ENCODE data around the gene RNFT1.
"Not testable (repeated sequence)": the region's sequence is repeated elsewhere in the genome, so short reads cannot be mapped to it uniquely, and the experiment has no call there.

Gene RNFT1

GRCh38 chr17:59964482-59965328 lies at the start of gene RNFT1:
Gene RNFT1, minus strand, starts transcription at chr17:59964740. Its CDS starts 77 bp downstream, at chr17:59964663.
- Histone ChIP-seq H3K27me3 (ENCODE audit: control insufficient read depth in 1 of 2, insufficient read depth in 2 of 2, low read length in 2 of 2) (no peaks in the 10 kb centered on the region), H3K4me3 (ENCODE audit: low read depth in 1 of 2, low read length in 2 of 2) (peak within 1 kb of the TSS; percentile 79 to 98), H3K36me3 (ENCODE audit: insufficient read depth, low read length) (no peaks in the 10 kb centered on the region), H3K27ac (ENCODE audit: low read depth, low read length) (peak within 1 kb of the TSS; percentile 96), H3K4me1 (ENCODE audit: insufficient read depth, low read length) (peaks cover 11% of the 10 kb centered on the region), H3K9me3 (ENCODE audit: low read length) (no peaks in the 10 kb centered on the region), H3K9ac (ENCODE audit: low read length) (peak within 1 kb of the TSS; percentile 97)

- H3K9me3 ChIP-seq (ENCODE audit: low read length); H3K27me3 ChIP-seq (ENCODE audit: control insufficient read depth in 1 of 2, insufficient read depth in 2 of 2, low read length in 2 of 2); H3K27ac ChIP-seq (ENCODE audit: low read depth, low read length); H3K9ac ChIP-seq (ENCODE audit: low read length); H3K4me3 ChIP-seq (ENCODE audit: low read depth in 1 of 2, low read length in 2 of 2); H3K4me1 ChIP-seq (ENCODE audit: insufficient read depth, low read length); H3K36me3 ChIP-seq (ENCODE audit: insufficient read depth, low read length): not testable (repeated sequence)
These were observed 44.8 kb upstream of the RNFT1 start for GRCh38 chr17:60009326-60009725.

DNA sequence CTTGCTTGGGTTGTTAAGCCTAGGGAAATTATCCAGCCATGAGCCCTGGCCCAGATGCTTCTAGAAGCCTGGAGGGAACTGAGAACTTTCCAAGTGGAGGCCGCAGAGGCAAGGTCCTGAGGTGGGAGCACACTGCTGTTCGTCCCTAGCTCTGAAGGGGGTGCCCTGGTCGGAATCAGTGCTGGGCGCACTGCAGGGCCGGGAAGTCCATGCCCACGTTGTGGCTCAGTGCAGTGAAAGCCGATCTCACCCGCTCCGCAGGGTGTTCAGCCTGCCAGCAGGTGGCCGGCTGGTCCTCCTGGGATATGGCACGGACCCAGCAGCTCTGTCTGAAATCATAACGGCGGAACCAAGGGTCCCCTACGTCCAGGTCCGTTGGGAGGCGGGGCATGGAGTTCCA lies 43.8 kb upstream of the RNFT1 start:
- H3K9ac ChIP-seq (ENCODE audit: low read length); H3K36me3 ChIP-seq (ENCODE audit: insufficient read depth, low read length); H3K4me1 ChIP-seq (ENCODE audit: insufficient read depth, low read length); H3K27ac ChIP-seq (ENCODE audit: low read depth, low read length); H3K9me3 ChIP-seq (ENCODE audit: low read length); H3K4me3 ChIP-seq (ENCODE audit: low read depth in 1 of 2, low read length in 2 of 2); H3K27me3 ChIP-seq (ENCODE audit: control insufficient read depth in 1 of 2, insufficient read depth in 2 of 2, low read length in 2 of 2): not testable (repeated sequence)

DNA sequence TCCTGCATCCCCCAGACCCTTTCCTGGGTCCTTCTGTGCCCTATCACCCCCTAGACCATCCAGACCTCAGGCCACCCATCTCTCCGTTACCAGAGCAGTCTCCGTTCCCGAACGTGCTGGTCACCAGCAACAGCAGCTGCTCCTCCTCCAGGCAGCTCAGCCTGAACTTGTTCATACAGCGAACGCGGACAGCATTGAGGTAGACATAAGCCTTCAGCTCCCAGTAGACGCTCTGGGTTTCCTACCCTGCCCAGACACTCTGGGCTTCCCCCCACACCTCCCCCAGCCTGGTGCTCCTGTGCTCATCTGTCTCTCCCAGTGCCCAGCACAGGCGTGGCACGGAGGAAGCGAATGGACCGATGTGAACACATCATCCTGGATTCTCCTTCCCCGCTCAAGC lies 41.6 kb upstream of the RNFT1 start:
- Histone ChIP-seq H3K4me1 (ENCODE audit: insufficient read depth, low read length) (no peaks in the 10 kb centered on the region), H3K9me3 (ENCODE audit: low read length) (no peaks in the 10 kb centered on the region)

DNA sequence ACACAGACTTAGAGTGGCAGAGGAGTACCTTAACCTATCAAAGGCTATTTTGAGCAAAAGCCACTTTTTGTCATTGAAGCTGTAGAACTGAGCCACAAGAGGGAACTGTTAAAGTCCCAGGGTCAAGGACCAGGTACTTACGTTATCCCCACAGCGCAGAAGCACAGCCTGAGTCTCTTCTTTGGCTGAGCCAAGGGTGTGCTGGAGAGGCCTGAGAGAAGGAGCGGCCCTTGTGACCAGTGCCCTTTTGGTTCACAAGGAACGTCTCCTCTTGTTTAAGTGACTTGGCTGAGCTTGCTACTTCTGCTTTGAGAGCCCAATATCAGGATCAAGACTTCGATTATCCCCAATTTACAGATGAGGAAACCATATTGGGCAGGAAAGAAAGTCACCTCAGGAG lies 40.0 kb upstream of the RNFT1 start:
- H3K4me3 ChIP-seq (ENCODE audit: low read depth in 1 of 2, low read length in 2 of 2); H3K27me3 ChIP-seq (ENCODE audit: control insufficient read depth in 1 of 2, insufficient read depth in 2 of 2, low read length in 2 of 2); H3K4me1 ChIP-seq (ENCODE audit: insufficient read depth, low read length); H3K36me3 ChIP-seq (ENCODE audit: insufficient read depth, low read length); H3K9ac ChIP-seq (ENCODE audit: low read length); H3K9me3 ChIP-seq (ENCODE audit: low read length); H3K27ac ChIP-seq (ENCODE audit: low read depth, low read length): not testable (repeated sequence)

More for the DNA sequence above, 41.6 kb upstream of the RNFT1 start:
- no peak overlapping the region for H3K4me3 ChIP-seq (ENCODE audit: low read depth in 1 of 2, low read length in 2 of 2)
- no peaks in the 10 kb centered on the region for H3K27me3 ChIP-seq (ENCODE audit: control insufficient read depth in 1 of 2, insufficient read depth in 2 of 2, low read length in 2 of 2)
- no peak overlapping the region for H3K9ac ChIP-seq (ENCODE audit: low read length)
- no peak overlapping the region for H3K27ac ChIP-seq (ENCODE audit: low read depth, low read length)
- no peaks in the 10 kb centered on the region for H3K36me3 ChIP-seq (ENCODE audit: insufficient read depth, low read length)

GRCh38 chr17:60002405-60002804 lies 37.9 kb upstream of the RNFT1 start:
- not testable (repeated sequence) for H3K9me3 ChIP-seq (ENCODE audit: low read length); H3K4me3 ChIP-seq (ENCODE audit: low read depth in 1 of 2, low read length in 2 of 2); H3K27ac ChIP-seq (ENCODE audit: low read depth, low read length); H3K27me3 ChIP-seq (ENCODE audit: control insufficient read depth in 1 of 2, insufficient read depth in 2 of 2, low read length in 2 of 2); H3K4me1 ChIP-seq (ENCODE audit: insufficient read depth, low read length); H3K9ac ChIP-seq (ENCODE audit: low read length); H3K36me3 ChIP-seq (ENCODE audit: insufficient read depth, low read length)

DNA sequence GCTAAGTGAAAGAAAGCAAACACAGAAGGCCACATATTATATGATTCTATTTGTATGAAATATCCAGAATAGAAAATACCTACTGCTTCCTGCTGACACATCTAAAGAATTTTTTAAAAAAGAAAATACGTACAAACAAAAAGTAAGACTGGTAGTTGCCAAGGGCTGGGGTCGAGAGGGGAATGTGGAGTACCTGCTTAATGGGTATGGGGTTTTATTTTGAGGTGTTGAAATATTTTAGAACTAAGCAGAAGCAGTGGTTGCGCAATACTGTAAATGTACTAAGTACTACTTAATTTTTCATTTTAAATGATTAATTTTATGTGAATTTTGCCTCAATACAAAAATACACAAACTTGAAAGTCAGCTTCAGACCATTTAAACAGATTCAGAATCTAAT lies 32.1 kb upstream of the RNFT1 start:
- H3K36me3 ChIP-seq (ENCODE audit: insufficient read depth, low read length); H3K27me3 ChIP-seq (ENCODE audit: control insufficient read depth in 1 of 2, insufficient read depth in 2 of 2, low read length in 2 of 2); H3K27ac ChIP-seq (ENCODE audit: low read depth, low read length); H3K9me3 ChIP-seq (ENCODE audit: low read length); H3K4me1 ChIP-seq (ENCODE audit: insufficient read depth, low read length); H3K4me3 ChIP-seq (ENCODE audit: low read depth in 1 of 2, low read length in 2 of 2); H3K9ac ChIP-seq (ENCODE audit: low read length): not testable (repeated sequence)

DNA sequence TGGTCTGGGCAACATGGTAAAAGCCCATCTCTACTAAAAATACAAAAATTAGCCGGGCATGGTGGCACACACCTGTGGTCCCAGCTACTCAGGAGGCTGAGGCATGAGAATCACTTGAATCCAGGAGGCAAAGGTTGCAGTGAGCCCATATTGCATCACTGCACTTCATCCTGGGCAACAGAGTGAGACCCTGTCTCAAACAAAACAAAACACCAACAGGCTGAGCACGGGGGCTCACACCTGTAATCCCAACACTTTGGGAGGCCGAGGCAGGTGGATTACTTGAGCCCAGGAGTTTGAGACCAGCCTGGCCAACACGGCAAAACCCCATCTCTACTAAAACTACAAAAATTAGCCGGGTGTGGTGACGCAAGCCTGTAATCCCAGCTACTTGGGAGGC lies 10.6 kb upstream of the RNFT1 start:
- not testable (repeated sequence) for H3K9ac ChIP-seq (ENCODE audit: low read length)

GRCh38 chr17:59973483-59973882 lies 8.9 kb upstream of the RNFT1 start:
- H3K36me3 ChIP-seq (ENCODE audit: insufficient read depth, low read length); H3K4me3 ChIP-seq (ENCODE audit: low read depth in 1 of 2, low read length in 2 of 2); H3K9me3 ChIP-seq (ENCODE audit: low read length); H3K4me1 ChIP-seq (ENCODE audit: insufficient read depth, low read length); H3K9ac ChIP-seq (ENCODE audit: low read length); H3K27me3 ChIP-seq (ENCODE audit: control insufficient read depth in 1 of 2, insufficient read depth in 2 of 2, low read length in 2 of 2); H3K27ac ChIP-seq (ENCODE audit: low read depth, low read length): not testable (repeated sequence)

More for the DNA sequence above, 10.6 kb upstream of the RNFT1 start:
- H3K9me3 ChIP-seq (ENCODE audit: low read length); H3K27ac ChIP-seq (ENCODE audit: low read depth, low read length); H3K36me3 ChIP-seq (ENCODE audit: insufficient read depth, low read length); H3K4me1 ChIP-seq (ENCODE audit: insufficient read depth, low read length); H3K4me3 ChIP-seq (ENCODE audit: low read depth in 1 of 2, low read length in 2 of 2); H3K27me3 ChIP-seq (ENCODE audit: control insufficient read depth in 1 of 2, insufficient read depth in 2 of 2, low read length in 2 of 2): not testable (repeated sequence)

DNA sequence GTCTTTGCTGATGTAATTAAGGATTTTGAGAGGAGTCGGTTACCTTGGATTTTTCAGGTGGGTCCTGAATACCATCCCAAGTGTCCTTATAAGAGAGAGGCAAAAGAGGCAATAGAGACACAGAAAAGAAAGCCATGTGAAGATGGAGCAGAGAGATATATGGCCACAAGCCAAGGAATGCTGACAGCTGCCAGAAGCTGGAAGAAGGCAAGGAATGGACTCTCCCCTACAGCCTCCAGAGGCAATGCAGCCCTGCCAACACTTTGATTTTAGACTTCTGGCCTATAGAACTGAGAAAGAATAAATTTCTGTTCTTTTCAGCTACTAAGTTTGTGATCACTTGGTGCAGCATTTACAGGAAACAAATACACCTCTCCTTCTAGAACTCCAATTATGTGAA lies 8.2 kb upstream of the RNFT1 start:
- Histone ChIP-seq H3K4me3 (ENCODE audit: low read depth in 1 of 2, low read length in 2 of 2) (no peak overlapping the region), H3K4me1 (ENCODE audit: insufficient read depth, low read length) (no peaks in the 10 kb centered on the region), H3K9ac (ENCODE audit: low read length) (no peak overlapping the region), H3K27me3 (ENCODE audit: control insufficient read depth in 1 of 2, insufficient read depth in 2 of 2, low read length in 2 of 2) (no peaks in the 10 kb centered on the region), H3K36me3 (ENCODE audit: insufficient read depth, low read length) (no peaks in the 10 kb centered on the region), H3K9me3 (ENCODE audit: low read length) (no peaks in the 10 kb centered on the region), H3K27ac (ENCODE audit: low read depth, low read length) (no peak overlapping the region)

DNA sequence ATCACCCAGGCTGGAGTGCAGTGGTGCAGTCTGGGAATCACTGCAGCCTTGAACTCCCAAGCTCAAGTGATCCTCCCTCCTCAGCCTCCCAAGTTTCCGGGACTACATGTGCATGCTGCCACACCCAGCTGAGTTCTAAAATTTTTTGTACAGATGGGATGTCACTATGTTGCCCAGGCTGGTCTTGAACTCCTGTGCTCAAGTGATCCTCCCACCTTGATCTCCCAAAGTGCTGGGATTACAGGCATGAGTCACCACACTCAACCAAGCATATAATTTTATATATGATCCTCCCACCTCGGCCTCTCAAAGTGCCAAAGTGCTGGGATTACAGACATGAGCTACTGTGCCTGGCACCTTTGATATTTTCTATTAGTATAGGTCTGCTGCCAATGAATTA lies 7.2 kb upstream of the RNFT1 start:
- H3K27me3 ChIP-seq (ENCODE audit: control insufficient read depth in 1 of 2, insufficient read depth in 2 of 2, low read length in 2 of 2); H3K4me1 ChIP-seq (ENCODE audit: insufficient read depth, low read length); H3K36me3 ChIP-seq (ENCODE audit: insufficient read depth, low read length); H3K9me3 ChIP-seq (ENCODE audit: low read length); H3K9ac ChIP-seq (ENCODE audit: low read length); H3K4me3 ChIP-seq (ENCODE audit: low read depth in 1 of 2, low read length in 2 of 2); H3K27ac ChIP-seq (ENCODE audit: low read depth, low read length): not testable (repeated sequence)

GRCh38 chr17:59963738-59964481 lies 630 bp downstream of the RNFT1 start:
- peaks cover 11% of the 10 kb centered on the region for H3K4me1 ChIP-seq (ENCODE audit: insufficient read depth, low read length)
- H3K27ac ChIP-seq (ENCODE audit: low read depth, low read length): peak overlapping the region; percentile 96
- H3K9me3 ChIP-seq (ENCODE audit: low read length): no peaks in the 10 kb centered on the region
- no peaks in the 10 kb centered on the region for H3K36me3 ChIP-seq (ENCODE audit: insufficient read depth, low read length)
- H3K27me3 ChIP-seq (ENCODE audit: control insufficient read depth in 1 of 2, insufficient read depth in 2 of 2, low read length in 2 of 2): no peaks in the 10 kb centered on the region
- H3K9ac ChIP-seq (ENCODE audit: low read length): peak overlapping the region; percentile 97
- H3K4me3 ChIP-seq (ENCODE audit: low read depth in 1 of 2, low read length in 2 of 2): peak overlapping the region; percentile 79 to 98

All from muscle layer of colon (tissue), 2 donors.